ENCODE data around the gene GLT8D1.

Gene GLT8D1

GRCh38 chr3:52723935-52724334, 18.3 kb upstream of the GLT8D1 start:
- in situ Hi-C loops (cut with MboI; ENCODE audit: low sequenced_read_pairs, unreplicated experiment) = no loop called here
- no peak for TF ChIP-seq CTCF (IDR thresholded peaks at IDR 0.05; ENCODE audit: borderline replicate concordance, control extremely low read depth, extremely low read depth, insufficient read depth, missing control alignments)
- no peak for DNase-seq (ENCODE audit: low spot score)

GRCh38 chr3:52722491-52722890, 16.9 kb upstream of the GLT8D1 start:
- DNase-seq (ENCODE audit: low spot score) = no peak
- TF ChIP-seq CTCF (IDR thresholded peaks at IDR 0.05; ENCODE audit: borderline replicate concordance, control extremely low read depth, extremely low read depth, insufficient read depth, missing control alignments) = no peak
- in situ Hi-C loops (cut with MboI; ENCODE audit: low sequenced_read_pairs, unreplicated experiment) = no loop called here

- no peak for TF ChIP-seq CTCF (IDR thresholded peaks at IDR 0.05; ENCODE audit: borderline replicate concordance, control extremely low read depth, extremely low read depth, insufficient read depth, missing control alignments)
- in situ Hi-C loops (cut with MboI; ENCODE audit: low sequenced_read_pairs, unreplicated experiment) = no loop called here
- DNase-seq (ENCODE audit: low spot score) = no peak
Measured at GRCh38 chr3:52721730-52722008, 16.1 kb upstream of the GLT8D1 start.

GRCh38 chr3:52721002-52721729, 15.6 kb upstream of the GLT8D1 start:
- no peak for TF ChIP-seq CTCF (IDR thresholded peaks at IDR 0.05; ENCODE audit: borderline replicate concordance, control extremely low read depth, extremely low read depth, insufficient read depth, missing control alignments)
- DNase-seq (ENCODE audit: low spot score) = no peak
- in situ Hi-C loops (cut with MboI; ENCODE audit: low sequenced_read_pairs, unreplicated experiment) = no loop called here

GRCh38 chr3:52719618-52720017, 14.0 kb upstream of the GLT8D1 start:
- no peak for DNase-seq (ENCODE audit: low spot score)
- TF ChIP-seq CTCF (IDR thresholded peaks at IDR 0.05; ENCODE audit: borderline replicate concordance, control extremely low read depth, extremely low read depth, insufficient read depth, missing control alignments) = no peak
- in situ Hi-C loops (cut with MboI; ENCODE audit: low sequenced_read_pairs, unreplicated experiment) = no loop called here

- in situ Hi-C loops (cut with MboI; ENCODE audit: low sequenced_read_pairs, unreplicated experiment) = no loop called here
- TF ChIP-seq CTCF (IDR thresholded peaks at IDR 0.05; ENCODE audit: borderline replicate concordance, control extremely low read depth, extremely low read depth, insufficient read depth, missing control alignments) = no peak
- no peak for DNase-seq (ENCODE audit: low spot score)
Measured at GRCh38 chr3:52715714-52716305, 10.2 kb upstream of the GLT8D1 start.

Measured in GM13976 (cell line).